ENCODE results near the gene PDGFB. TPM values are rescaled to one million over a fixed set of nuclear protein-coding genes. Genes with fewer than 3 reads are reported as not detected.

The PDGFB gene
- 108 and 292 TPM in 2 replicates for total RNA-seq

GRCh38 chr22:39244496-39245129, at the start of gene PDGFB:
TSS of gene PDGFB (minus strand) at chr22:39244982. CDS start at chr22:39243963, 1,019 bp downstream.

Other genes with a start within 250 kb of the PDGFB start
- 1.5 and 2.8 TPM in 2 replicates for gene APOBEC3C, start 230.7 kb downstream of the PDGFB start, total RNA-seq
- 1.1 and 2.4 TPM in 2 replicates for gene APOBEC3D, start 223.9 kb downstream of the PDGFB start, total RNA-seq
- 4.5 and 8.0 TPM in 2 replicates for gene APOBEC3F, start 204.1 kb downstream of the PDGFB start, total RNA-seq
- 4.4 and 6.0 TPM in 2 replicates for gene APOBEC3G, start 167.7 kb downstream of the PDGFB start, total RNA-seq
- 0.19 and 0.32 TPM in 2 replicates for gene APOBEC3H, start 147.7 kb downstream of the PDGFB start, total RNA-seq
- gene CBX7, start 92.3 kb downstream of the PDGFB start, total RNA-seq: 2.4 and 8.5 TPM in 2 replicates
- 2,861 and 3,739 TPM in 2 replicates for gene RPL3, start 74.6 kb upstream of the PDGFB start, total RNA-seq
- gene SYNGR1, start 105.0 kb upstream of the PDGFB start, total RNA-seq: 0.49 and 1.5 TPM in 2 replicates
- 20.0 and 21.7 TPM in 2 replicates for gene TAB1, start 154.8 kb upstream of the PDGFB start, total RNA-seq
- under 0.01 and 0.06 TPM in 2 replicates for gene MGAT3, start 212.0 kb upstream of the PDGFB start, total RNA-seq

Measured in bladder microvascular endothelial cell (primary cell).